ENCODE data around the gene POLR1A.

POLR1A gene

GRCh38 chr2:86000938-86001312 is 104.8 kb downstream of the POLR1A start:
- TF ChIP-seq, protein P1, sequence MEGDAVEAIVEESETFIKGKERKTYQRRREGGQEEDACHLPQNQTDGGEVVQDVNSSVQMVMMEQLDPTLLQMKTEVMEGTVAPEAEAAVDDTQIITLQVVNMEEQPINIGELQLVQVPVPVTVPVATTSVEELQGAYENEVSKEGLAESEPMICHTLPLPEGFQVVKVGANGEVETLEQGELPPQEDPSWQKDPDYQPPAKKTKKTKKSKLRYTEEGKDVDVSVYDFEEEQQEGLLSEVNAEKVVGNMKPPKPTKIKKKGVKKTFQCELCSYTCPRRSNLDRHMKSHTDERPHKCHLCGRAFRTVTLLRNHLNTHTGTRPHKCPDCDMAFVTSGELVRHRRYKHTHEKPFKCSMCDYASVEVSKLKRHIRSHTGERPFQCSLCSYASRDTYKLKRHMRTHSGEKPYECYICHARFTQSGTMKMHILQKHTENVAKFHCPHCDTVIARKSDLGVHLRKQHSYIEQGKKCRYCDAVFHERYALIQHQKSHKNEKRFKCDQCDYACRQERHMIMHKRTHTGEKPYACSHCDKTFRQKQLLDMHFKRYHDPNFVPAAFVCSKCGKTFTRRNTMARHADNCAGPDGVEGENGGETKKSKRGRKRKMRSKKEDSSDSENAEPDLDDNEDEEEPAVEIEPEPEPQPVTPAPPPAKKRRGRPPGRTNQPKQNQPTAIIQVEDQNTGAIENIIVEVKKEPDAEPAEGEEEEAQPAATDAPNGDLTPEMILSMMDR (IDR thresholded peaks at IDR 0.05; ENCODE audit: control insufficient read depth, extremely low read depth, insufficient read depth): no peak
- no peak for DNase-seq (ENCODE audit: low read depth)

GRCh38 chr2:86000131-86000937 is 105.4 kb downstream of the POLR1A start:
- DNase-seq (ENCODE audit: low read depth): no peak
- no peak overlapping the region for H3K4me3 ChIP-seq (ENCODE audit: low read depth, low read length)
- TF ChIP-seq, protein P1 (IDR thresholded peaks at IDR 0.05; ENCODE audit: control insufficient read depth, extremely low read depth, insufficient read depth): no peak

More at GRCh38 chr2:86000938-86001312, 104.8 kb downstream of the POLR1A start:
- H3K4me3 ChIP-seq (ENCODE audit: low read depth, low read length): no peak overlapping the region

- no peak for DNase-seq (ENCODE audit: low read depth)
- no peak overlapping the region for H3K4me3 ChIP-seq (ENCODE audit: low read depth, low read length)
- TF ChIP-seq, protein P1 (IDR thresholded peaks at IDR 0.05; ENCODE audit: control insufficient read depth, extremely low read depth, insufficient read depth): no peak
Measured at GRCh38 chr2:85999061-85999831, 106.4 kb downstream of the POLR1A start.

DNA sequence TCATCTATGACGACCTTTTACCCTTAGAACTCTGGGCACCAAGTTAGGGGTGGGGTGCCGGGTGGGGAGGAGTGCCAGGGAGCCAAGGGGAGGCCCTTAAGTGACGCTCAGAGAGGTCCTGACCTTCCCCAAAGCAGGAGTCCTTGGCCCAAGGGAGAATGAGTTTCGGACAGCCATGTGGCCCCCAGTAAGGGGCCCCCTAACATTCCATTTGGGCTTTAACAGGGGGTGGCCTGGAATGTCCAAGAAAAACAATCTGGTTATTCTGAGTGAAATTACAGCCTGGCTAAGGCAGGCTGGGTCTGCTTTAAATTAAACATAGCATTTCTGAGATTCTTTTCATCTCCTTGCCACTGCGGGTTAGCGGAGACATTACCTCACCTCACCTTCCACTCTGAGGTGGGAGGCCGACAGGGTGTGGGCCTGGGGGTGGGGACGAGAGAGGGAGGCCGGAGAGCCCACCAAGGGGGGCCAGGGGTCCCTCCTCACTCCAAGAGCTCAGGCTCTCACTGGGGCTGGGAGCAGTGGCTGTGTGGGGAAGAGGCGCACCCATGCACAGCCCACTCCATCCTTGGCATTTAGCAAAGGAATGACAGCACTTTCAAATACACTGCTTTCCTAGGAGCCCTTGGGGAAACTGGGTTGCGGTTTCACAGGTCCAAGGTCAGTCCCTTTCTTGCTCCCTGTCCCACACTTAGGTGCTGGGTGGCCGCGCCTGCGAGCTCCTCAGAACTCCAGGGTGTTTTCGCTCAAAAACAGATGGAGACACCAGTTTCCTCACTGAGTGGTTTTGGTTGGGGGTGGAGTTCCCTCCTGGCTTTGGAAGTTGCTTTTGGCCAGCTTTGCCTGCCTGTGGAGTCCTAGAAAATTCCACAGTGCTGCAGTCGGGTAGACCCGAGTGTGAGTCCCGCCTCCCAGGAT is 107.4 kb downstream of the POLR1A start:
- no peak overlapping the region for H3K4me3 ChIP-seq (ENCODE audit: low read depth, low read length)
- DNase-seq (ENCODE audit: low read depth): no peak
- TF ChIP-seq, protein P1 (IDR thresholded peaks at IDR 0.05; ENCODE audit: control insufficient read depth, extremely low read depth, insufficient read depth): no peak

DNA sequence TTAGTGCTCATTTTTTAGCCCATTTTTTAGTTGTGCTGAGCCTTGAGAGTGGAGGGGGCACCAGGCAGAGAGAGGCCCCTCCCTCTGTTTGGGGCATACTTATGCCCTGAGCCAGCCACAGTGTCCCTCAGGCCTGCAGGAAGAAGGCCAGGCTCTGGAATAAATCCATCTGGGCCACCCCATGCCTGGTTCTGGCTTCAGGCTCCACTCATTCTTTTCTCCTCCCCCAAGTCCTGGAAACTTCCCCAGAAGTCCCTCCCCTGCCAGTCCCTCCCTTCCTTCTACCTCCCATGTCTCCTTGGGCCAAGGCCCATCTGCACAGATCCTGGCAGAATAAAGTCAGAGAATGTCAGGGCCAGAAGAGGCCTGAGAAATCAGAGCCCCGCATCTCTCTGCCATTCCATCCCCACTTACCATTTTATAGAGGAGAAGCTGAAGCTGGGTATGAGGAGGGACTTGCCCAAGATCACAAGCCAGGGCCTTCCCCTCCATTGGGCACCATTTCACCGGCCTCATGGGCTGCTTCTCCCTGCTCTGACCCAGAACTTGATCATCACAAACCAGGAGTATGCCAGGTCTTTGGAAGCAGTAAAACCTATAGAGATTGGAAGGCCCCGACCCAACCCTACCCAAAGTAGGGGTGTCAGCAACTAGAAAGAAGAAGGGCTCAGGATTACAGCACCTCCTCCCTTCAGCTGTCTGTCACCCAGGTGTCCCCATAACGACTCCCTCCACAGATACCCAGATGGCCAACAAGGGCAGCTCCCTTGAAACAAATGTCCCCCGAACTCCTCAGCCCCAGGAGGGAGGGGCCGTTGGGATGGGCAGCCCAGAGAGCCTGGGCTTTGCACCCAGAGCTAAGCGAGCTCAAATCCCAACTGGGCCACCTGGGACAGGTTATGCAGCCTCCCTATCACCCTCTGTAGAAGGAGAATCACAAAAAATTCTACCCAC is 108.4 kb downstream of the POLR1A start:
- no peak overlapping the region for H3K4me3 ChIP-seq (ENCODE audit: low read depth, low read length)
- TF ChIP-seq, protein P1 (IDR thresholded peaks at IDR 0.05; ENCODE audit: control insufficient read depth, extremely low read depth, insufficient read depth): no peak
- no peak for DNase-seq (ENCODE audit: low read depth)
